WTC11 (cell line): Measurements from ENCODE around the gene RHCG. TPM values are rescaled to one million over a fixed set of nuclear protein-coding genes. Genes with fewer than 3 reads are reported as not detected.

ENCODE experiments used
- ATAC-seq: fragments of 200-7000 bp; cut with Tn5 transposase; 2 replicates; pipeline ENCODE4 v1.10.0; 2021; ENCODE audit warnings: mild to moderate bottlenecking, moderate library complexity
- CTCF ChIA-PET: fragments of 300-600 bp; sonication (Branson Sonifier 250); formaldehyde crosslinking; loops from one replicate; lab custom pipeline; 2021; ENCODE audit warnings: antibody characterized with exemption; lab: Charles Lee
- POLR2A ChIA-PET: fragments of 350-600 bp; sonication (Branson Sonifier 250); formaldehyde crosslinking; loops from one replicate; lab custom pipeline; 2021; ENCODE audit warnings: antibody characterized with exemption; lab: Charles Lee
- DNase-seq: peaks from one replicate; pipeline ENCODE4 v3.0.0; 2021; ENCODE audit warnings: low spot score
- H3K27ac Mint-ChIP-seq: 2 replicates; pipeline ENCODE4 v1.8.0; 2021; ENCODE audit warnings: mixed read lengths
- H3K27me3 Mint-ChIP-seq: 2 replicates; pipeline ENCODE4 v1.8.0; 2021; ENCODE audit warnings: low read depth, mild to moderate bottlenecking, moderate library complexity, mixed read lengths
- H3K36me3 Mint-ChIP-seq: 2 replicates; pipeline ENCODE4 v1.8.0; 2021; ENCODE audit warnings: mixed read lengths
- H3K4me1 Mint-ChIP-seq: 2 replicates; pipeline ENCODE4 v1.8.0; 2022; ENCODE audit warnings: mixed read lengths
- H3K4me3 Mint-ChIP-seq: 2 replicates; pipeline ENCODE4 v1.8.0; 2021; ENCODE audit warnings: mild to moderate bottlenecking, moderate library complexity, mixed read lengths
- H3K9me3 Mint-ChIP-seq: 2 replicates; pipeline ENCODE4 v1.8.0; 2021; ENCODE audit warnings: mixed read lengths
- CDX4 ChIP-seq: fragments of 250-450 bp; sonication (Bioruptor Pico); IDR thresholded peaks from 2 replicates; pipeline ENCODE4 v1.9.0; 2021; ENCODE audit warnings: moderate library complexity, mild to moderate bottlenecking, inconsistent platforms, borderline replicate concordance
- CTCF ChIP-seq: fragments of 200-600 bp; IDR thresholded peaks from 2 replicates; pipeline ENCODE4 v1.8.0; 2022; ENCODE audit warnings: antibody characterized with exemption
- E2F5 ChIP-seq: sonication (generic); formaldehyde crosslinking; IDR thresholded peaks from 2 replicates; pipeline ENCODE4 v1.8.1; 2022; ENCODE audit warnings: mild to moderate bottlenecking, moderate library complexity, missing genetic modification reagents
- EMX1 ChIP-seq: fragments of 250-450 bp; sonication (Bioruptor Pico); IDR thresholded peaks from 2 replicates; pipeline ENCODE4 v1.8.0; 2021; ENCODE audit warnings: mild to moderate bottlenecking
- ERG ChIP-seq: fragments of 250-450 bp; sonication (Bioruptor Pico); IDR thresholded peaks from 2 replicates; pipeline ENCODE4 v1.8.0; 2021; ENCODE audit warnings: mild to moderate bottlenecking
- FOXK1 ChIP-seq: sonication (generic); formaldehyde crosslinking; IDR thresholded peaks from 2 replicates; pipeline ENCODE4 v1.8.0; 2022; ENCODE audit warnings: mild to moderate bottlenecking, moderate library complexity, missing genetic modification reagents
- GRHL2 ChIP-seq: fragments of 250-450 bp; sonication (Bioruptor Pico); IDR thresholded peaks from 2 replicates; pipeline ENCODE4 v1.8.0; 2022; ENCODE audit warnings: mild to moderate bottlenecking, moderate library complexity; ENCODE audit not compliant: insufficient replicate concordance, severe bottlenecking
- HMGA2 ChIP-seq: fragments of 250-450 bp; sonication (Bioruptor Pico); IDR thresholded peaks from 2 replicates; pipeline ENCODE4 v1.4.0; 2021; ENCODE audit warnings: mild to moderate bottlenecking, moderate library complexity
- NFATC4 ChIP-seq: fragments of 250-450 bp; sonication (Bioruptor Pico); IDR thresholded peaks from 2 replicates; pipeline ENCODE4 v1.9.0; 2021; ENCODE audit warnings: mild to moderate bottlenecking
- NFE2L1 ChIP-seq: sonication (generic); formaldehyde crosslinking; IDR thresholded peaks from 2 replicates; pipeline ENCODE4 v1.8.1; 2023; ENCODE audit warnings: missing genetic modification reagents
- NFYB ChIP-seq: sonication (generic); formaldehyde crosslinking; conservative IDR thresholded peaks from 2 replicates; pipeline ENCODE4 v1.8.0; 2022; ENCODE audit warnings: low read depth, missing genetic modification reagents
- NR3C1 ChIP-seq: sonication (generic); formaldehyde crosslinking; conservative IDR thresholded peaks from 2 replicates; pipeline ENCODE4 v1.8.1; 2023; ENCODE audit warnings: low read depth, mild to moderate bottlenecking, missing genetic modification reagents
- OVOL2 ChIP-seq: fragments of 250-450 bp; sonication (Bioruptor Pico); IDR thresholded peaks from 2 replicates; pipeline ENCODE4 v1.9.0; 2021; ENCODE audit warnings: mild to moderate bottlenecking, borderline replicate concordance
- RELA ChIP-seq: sonication (generic); formaldehyde crosslinking; IDR thresholded peaks from 2 replicates; pipeline ENCODE4 v1.8.1; 2022; ENCODE audit warnings: missing genetic modification reagents, mild to moderate bottlenecking, borderline replicate concordance
- RORB ChIP-seq: fragments of 250-450 bp; sonication (Bioruptor Pico); IDR thresholded peaks from 2 replicates; pipeline ENCODE4 v1.9.0; 2021; ENCODE audit warnings: mild to moderate bottlenecking
- USF1 ChIP-seq: sonication (generic); formaldehyde crosslinking; IDR thresholded peaks from 2 replicates; pipeline ENCODE4 v1.8.0; 2022; ENCODE audit warnings: mild to moderate bottlenecking, missing genetic modification reagents
- ZBTB21 ChIP-seq: sonication (generic); formaldehyde crosslinking; IDR thresholded peaks from 2 replicates; pipeline ENCODE4 v1.8.1; 2023; ENCODE audit warnings: mild to moderate bottlenecking, missing genetic modification reagents, borderline replicate concordance
- ZNF425 ChIP-seq: fragments of 250-450 bp; sonication (Bioruptor Pico); conservative IDR thresholded peaks from 2 replicates; pipeline ENCODE4 v1.9.0; 2021; ENCODE audit warnings: mild to moderate bottlenecking
- ZNF512 ChIP-seq: sonication (generic); formaldehyde crosslinking; IDR thresholded peaks from 2 replicates; pipeline ENCODE4 v1.8.1; 2022; ENCODE audit warnings: missing genetic modification reagents, borderline replicate concordance
- ZSCAN18 ChIP-seq: fragments of 250-450 bp; sonication (Bioruptor Pico); IDR thresholded peaks from 2 replicates; pipeline ENCODE4 v2.1.2; 2022; ENCODE audit warnings: mild to moderate bottlenecking, moderate library complexity
- total RNA-seq: library from RNA; stranded (reverse); gene quantifications from 3 replicates; pipeline ENCODE4 v1.2.3, GENCODE V29; 2021

RHCG gene
- total RNA-seq, 1 experiment from 2014 or later, result 0.31 TPM

- H3K4me1 Mint-ChIP-seq, result no peaks in the 10 kb centered on the region
- POLR2A ChIA-PET, result no interaction called here
Measured at GRCh38 chr15:89542369-89542768, 46.0 kb upstream of the RHCG start.

More at GRCh38 chr15:89542369-89542768, 46.0 kb upstream of the RHCG start:
- peaks cover 20% of the 10 kb centered on the region for H3K27me3 Mint-ChIP-seq
- peaks cover 20% of the 10 kb centered on the region for H3K9me3 Mint-ChIP-seq
- CTCF ChIA-PET, result interaction anchor here (0.9 to 1.0 kb wide), 2 partner anchors 42 to 47 kb away, joined by 3 to 4 read pairs; no protein-coding TSS in a partner anchor
- H3K4me3 Mint-ChIP-seq, result no peak overlapping the region
- no peak for DNase-seq
- H3K27ac Mint-ChIP-seq, result no peak overlapping the region
- no peak for ATAC-seq
- peaks cover 9% of the 10 kb centered on the region; the same call in 1 of the 2 replicates for H3K36me3 Mint-ChIP-seq
- TF ChIP-seq EMX1 (CRISPR knock-in tag) (no peak), ZNF425 (no peak), ERG (CRISPR knock-in tag) (no peak), RELA (CRISPR knock-in tag) (no peak), OVOL2 (CRISPR knock-in tag) (no peak), NFYB (CRISPR knock-in tag) (no peak), HMGA2 (CRISPR knock-in tag) (no peak), NFATC4 (CRISPR knock-in tag) (no peak), ZSCAN18 (CRISPR knock-in tag) (no peak), NFE2L1 (CRISPR knock-in tag) (no peak), NR3C1 (CRISPR knock-in tag) (no peak), CDX4 (CRISPR knock-in tag) (no peak), CTCF (no peak), E2F5 (CRISPR knock-in tag) (no peak), ZNF512 (no peak), GRHL2 (CRISPR knock-in tag) (no peak), USF1 (CRISPR knock-in tag) (no peak), FOXK1 (no peak), ZBTB21 (CRISPR knock-in tag) (no peak), RORB (CRISPR knock-in tag) (no peak)
